Measurements from ENCODE around the gene CHCT1. TPM values are rescaled to one million over a fixed set of nuclear protein-coding genes. Genes with fewer than 3 reads are reported as not detected.
A peak's percentile ranks its signal among the peaks of the same experiment; 100 is the strongest.
"Not testable (repeated sequence)": the region's sequence is repeated elsewhere in the genome, so short reads cannot be mapped to it uniquely, and the experiment has no call there.

The CHCT1 gene
- total RNA-seq, 1 donor from 2014 or later: not detected

GRCh38 chr17:60416368-60416925 lies 5.8 kb upstream of the CHCT1 start:
- DNase-seq (ENCODE audit: low spot score): no peak
- H3K27ac Mint-ChIP-seq (ENCODE audit: unreplicated experiment): no peak overlapping the region
- no peak overlapping the region for H3K4me3 Mint-ChIP-seq (ENCODE audit: unreplicated experiment)
- H3K9me3 Mint-ChIP-seq (ENCODE audit: low read depth): no peaks in the 10 kb centered on the region
- peaks cover 4% of the 10 kb centered on the region for H3K4me1 Mint-ChIP-seq (ENCODE audit: low read depth)
- TF ChIP-seq CTCF (IDR thresholded peaks at IDR 0.05): no peak
- no peaks in the 10 kb centered on the region for H3K36me3 Mint-ChIP-seq (ENCODE audit: low read depth)
- H3K27me3 Mint-ChIP-seq (ENCODE audit: low read depth): no peaks in the 10 kb centered on the region

- H3K4me1 Mint-ChIP-seq (ENCODE audit: low read depth); H3K4me3 Mint-ChIP-seq (ENCODE audit: unreplicated experiment); H3K9me3 Mint-ChIP-seq (ENCODE audit: low read depth); H3K27me3 Mint-ChIP-seq (ENCODE audit: low read depth); H3K36me3 Mint-ChIP-seq (ENCODE audit: low read depth); H3K27ac Mint-ChIP-seq (ENCODE audit: unreplicated experiment); DNase-seq (ENCODE audit: low spot score): not testable (repeated sequence)
Observed at GRCh38 chr17:60419003-60419402, 3.3 kb upstream of the CHCT1 start.

GRCh38 chr17:60419875-60420274 lies 2.4 kb upstream of the CHCT1 start:
- not testable (repeated sequence) for H3K4me3 Mint-ChIP-seq (ENCODE audit: unreplicated experiment); H3K27me3 Mint-ChIP-seq (ENCODE audit: low read depth); H3K9me3 Mint-ChIP-seq (ENCODE audit: low read depth); H3K36me3 Mint-ChIP-seq (ENCODE audit: low read depth); H3K27ac Mint-ChIP-seq (ENCODE audit: unreplicated experiment); DNase-seq (ENCODE audit: low spot score); H3K4me1 Mint-ChIP-seq (ENCODE audit: low read depth)

GRCh38 chr17:60421273-60422161 lies 772 bp upstream of the CHCT1 start:
- TF ChIP-seq CTCF (IDR thresholded peaks at IDR 0.05): peak; percentile 100
- Mint-ChIP-seq H3K27me3 (ENCODE audit: low read depth) (peaks cover 3% of the 10 kb centered on the region), H3K9me3 (ENCODE audit: low read depth) (no peaks in the 10 kb centered on the region), H3K4me1 (ENCODE audit: low read depth) (peaks cover 7% of the 10 kb centered on the region), H3K4me3 (ENCODE audit: unreplicated experiment) (peak overlapping the region; percentile 74), H3K27ac (ENCODE audit: unreplicated experiment) (no peak overlapping the region), H3K36me3 (ENCODE audit: low read depth) (no peaks in the 10 kb centered on the region)
- DNase-seq (ENCODE audit: low spot score): no peak

- H3K36me3 Mint-ChIP-seq (ENCODE audit: low read depth): no peaks in the 10 kb centered on the region
- H3K27ac Mint-ChIP-seq (ENCODE audit: unreplicated experiment): no peak overlapping the region
- no peak for DNase-seq (ENCODE audit: low spot score)
- no peaks in the 10 kb centered on the region for H3K9me3 Mint-ChIP-seq (ENCODE audit: low read depth)
- TF ChIP-seq CTCF (IDR thresholded peaks at IDR 0.05): no peak
- no peak overlapping the region for H3K4me3 Mint-ChIP-seq (ENCODE audit: unreplicated experiment)
- peaks cover 3% of the 10 kb centered on the region for H3K27me3 Mint-ChIP-seq (ENCODE audit: low read depth)
- peaks cover 7% of the 10 kb centered on the region for H3K4me1 Mint-ChIP-seq (ENCODE audit: low read depth)
Observed at GRCh38 chr17:60423865-60424264, 1.6 kb downstream of the CHCT1 start.

GRCh38 chr17:60425626-60426025 lies 3.3 kb downstream of the CHCT1 start:
- no peaks in the 10 kb centered on the region for H3K9me3 Mint-ChIP-seq (ENCODE audit: low read depth)
- peaks cover 3% of the 10 kb centered on the region for H3K27me3 Mint-ChIP-seq (ENCODE audit: low read depth)

More at GRCh38 chr17:60425626-60426025, 3.3 kb downstream of the CHCT1 start:
- Mint-ChIP-seq H3K4me3 (ENCODE audit: unreplicated experiment) (no peak overlapping the region), H3K4me1 (ENCODE audit: low read depth) (peaks cover 7% of the 10 kb centered on the region), H3K27ac (ENCODE audit: unreplicated experiment) (no peak overlapping the region), H3K36me3 (ENCODE audit: low read depth) (no peaks in the 10 kb centered on the region)
- DNase-seq (ENCODE audit: low spot score): no peak
- TF ChIP-seq CTCF (IDR thresholded peaks at IDR 0.05): no peak
